K562 (cell line): ENCODE data around the gene USP24.

Experiments
- BCL6 ChIP-seq: fragments of 250-450 bp; sonication (Bioruptor Pico); IDR thresholded peaks from 2 replicates; pipeline ENCODE4 v1.4.0; 2020
- FOXK2 ChIP-seq, 2 experiments: fragments of 450-650 bp; IDR thresholded peaks in 1 of 2; conservative IDR thresholded peaks in 1 of 2; 2 replicates each; pipeline ENCODE4 v1.6.1; 2016; ENCODE audit warnings: low read depth in 2 of 2, mild to moderate bottlenecking in 1 of 2
- POLR2A ChIP-seq: fragments of 450-650 bp; conservative IDR thresholded peaks from 2 replicates; pipeline ENCODE4 v1.6.1; 2016
- RBM22 ChIP-seq: fragments of 200-400 bp; formaldehyde crosslinking; IDR thresholded peaks from 2 replicates; pipeline ENCODE4 v1.6.1; 2018; ENCODE audit warnings: low read length, low read depth; ENCODE audit not compliant: poor library complexity, severe bottlenecking
- USF2 ChIP-seq: sonication (generic); formaldehyde crosslinking; IDR thresholded peaks from 2 replicates; pipeline ENCODE4 v1.5.0; 2020; ENCODE audit warnings: missing genetic modification reagents

- TF ChIP-seq USF2 (CRISPR knock-in tag): no peak
- no peak for TF ChIP-seq RBM22
- TF ChIP-seq FOXK2 (conservative IDR thresholded peaks at IDR 0.05 in 1 of 2, IDR thresholded peaks at IDR 0.05 in 1 of 2; ENCODE audit: low read depth in 2 of 2): no peak
- no peak for TF ChIP-seq BCL6 (CRISPR knock-in tag)
- TF ChIP-seq POLR2A: no peak
Observed at GRCh38 chr1:55257958-55258357, 42.8 kb upstream of the USP24 start.
